Activated gamma-delta T cell (primary cell): ENCODE results near the gene CXXC5.

Experiments used
- DNase-seq: peaks from one replicate; lab custom pipeline; 2025; lab: John Stamatoyannopoulos, UW

The CXXC5 gene

GRCh38 chr5:139638736-139639618, 9.2 kb upstream of the CXXC5 start:
- no peak for DNase-seq

GRCh38 chr5:139639619-139640380, 8.3 kb upstream of the CXXC5 start:
- no peak for DNase-seq

GRCh38 chr5:139640421-139641115, 7.6 kb upstream of the CXXC5 start:
- DNase-seq: no peak

GRCh38 chr5:139641116-139642080, 6.8 kb upstream of the CXXC5 start:
- no peak for DNase-seq

GRCh38 chr5:139642213-139642612, 5.9 kb upstream of the CXXC5 start:
- no peak for DNase-seq

- DNase-seq: no peak
These were observed 5.0 kb upstream of the CXXC5 start for GRCh38 chr5:139642891-139643871.

- no peak for DNase-seq
These were observed 4.1 kb upstream of the CXXC5 start for GRCh38 chr5:139644001-139644456.

GRCh38 chr5:139644646-139645429, 3.3 kb upstream of the CXXC5 start:
- no peak for DNase-seq

GRCh38 chr5:139645430-139645871, 2.7 kb upstream of the CXXC5 start:
- DNase-seq: no peak

- DNase-seq: no peak
These were observed 2.0 kb upstream of the CXXC5 start for GRCh38 chr5:139646111-139646510.

GRCh38 chr5:139646912-139647505, 1.1 kb upstream of the CXXC5 start:
- DNase-seq: no peak

- DNase-seq: no peak
These were observed 494 bp upstream of the CXXC5 start for GRCh38 chr5:139647506-139648204.

GRCh38 chr5:139649082-139649991, 1.2 kb downstream of the CXXC5 start:
- DNase-seq: peak; percentile 17

- peak; percentile 16 for DNase-seq
These were observed 2.0 kb downstream of the CXXC5 start for GRCh38 chr5:139650031-139650688.

- no peak for DNase-seq
These were observed 2.5 kb downstream of the CXXC5 start for GRCh38 chr5:139650689-139651042.

GRCh38 chr5:139651043-139651834, 3.1 kb downstream of the CXXC5 start:
- no peak for DNase-seq
